GM10847 (cell line): ENCODE data around the gene IRF5.

ENCODE experiments used
- POLR2A ChIP-seq: IDR thresholded peaks from 2 replicates; pipeline ENCODE4 v1.6.1; 2011; ENCODE audit not compliant: insufficient read length; ENCODE audit errors: extremely low read depth

The IRF5 gene

GRCh38 chr7:128900237-128900636 lies 37.5 kb upstream of the IRF5 start:
- no peak for TF ChIP-seq POLR2A

GRCh38 chr7:128902761-128903585 lies 34.8 kb upstream of the IRF5 start:
- TF ChIP-seq POLR2A = no peak

- TF ChIP-seq POLR2A = no peak
Measured at GRCh38 chr7:128903621-128904361, 33.9 kb upstream of the IRF5 start.

GRCh38 chr7:128904381-128905197 lies 33.1 kb upstream of the IRF5 start:
- no peak for TF ChIP-seq POLR2A

DNA sequence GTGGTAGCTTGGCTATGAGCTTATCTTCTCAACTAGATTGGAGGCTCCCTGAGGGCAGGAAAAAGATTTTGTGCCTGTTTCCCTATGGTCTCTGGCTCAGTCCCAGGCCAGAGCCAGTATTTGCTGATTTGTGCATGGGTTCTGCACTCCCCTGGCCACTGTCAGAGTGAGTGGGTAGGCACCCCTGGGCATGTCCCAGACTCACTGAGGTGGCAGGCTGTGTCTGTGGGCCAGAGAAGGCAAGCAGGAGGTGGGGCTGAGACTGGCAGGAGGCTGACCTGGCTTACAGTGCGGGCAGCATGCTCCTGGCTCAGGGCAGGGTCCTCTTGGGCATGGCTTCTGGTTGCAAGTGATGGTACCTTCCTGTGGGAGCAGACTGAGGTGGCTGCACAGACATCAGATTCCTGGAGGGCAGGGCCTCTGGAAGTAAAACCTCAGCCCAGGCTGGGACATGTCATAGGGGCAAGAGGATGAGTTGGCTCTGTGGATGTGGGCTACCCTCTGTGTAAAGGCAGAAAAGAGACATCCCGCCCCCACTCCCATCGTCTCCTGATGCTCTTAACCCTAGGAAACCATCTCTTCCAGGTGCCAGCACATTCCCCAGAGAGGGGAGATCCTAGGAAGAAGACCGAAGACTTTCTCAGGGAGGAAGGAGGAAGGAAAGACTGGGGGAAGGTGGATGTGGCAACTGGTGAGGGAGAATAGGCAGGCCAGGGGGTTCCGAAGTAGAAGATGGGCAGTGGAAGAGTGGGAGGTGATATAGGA lies 31.5 kb upstream of the IRF5 start:
- no peak for TF ChIP-seq POLR2A

- no peak for TF ChIP-seq POLR2A
Measured at GRCh38 chr7:128906766-128907559, 30.8 kb upstream of the IRF5 start.

GRCh38 chr7:128908750-128909624 lies 28.7 kb upstream of the IRF5 start:
- no peak for TF ChIP-seq POLR2A

GRCh38 chr7:128909625-128910568 lies 27.8 kb upstream of the IRF5 start:
- TF ChIP-seq POLR2A = no peak

- no peak for TF ChIP-seq POLR2A
Measured at GRCh38 chr7:128910569-128910945, 27.2 kb upstream of the IRF5 start, which contains the start of gene KCP. TSS of gene KCP (minus strand) at chr7:128910709. CDS start at chr7:128910676, 33 bp downstream.

GRCh38 chr7:128911423-128912031 lies 26.2 kb upstream of the IRF5 start:
- no peak for TF ChIP-seq POLR2A

GRCh38 chr7:128912281-128912680 lies 25.4 kb upstream of the IRF5 start:
- TF ChIP-seq POLR2A = no peak
